Activated T-cell treated with anti-CD3 and anti-CD28 coated beads for 48 hours (primary cell): ENCODE data around the gene PALD1.
A peak's percentile ranks its signal among the peaks of the same experiment; 100 is the strongest.

Experiments
- DNase-seq: peaks from one replicate; pipeline ENCODE4 v3.0.0-alpha.2; 2020; ENCODE audit warnings: low read depth

The PALD1 gene

DNA sequence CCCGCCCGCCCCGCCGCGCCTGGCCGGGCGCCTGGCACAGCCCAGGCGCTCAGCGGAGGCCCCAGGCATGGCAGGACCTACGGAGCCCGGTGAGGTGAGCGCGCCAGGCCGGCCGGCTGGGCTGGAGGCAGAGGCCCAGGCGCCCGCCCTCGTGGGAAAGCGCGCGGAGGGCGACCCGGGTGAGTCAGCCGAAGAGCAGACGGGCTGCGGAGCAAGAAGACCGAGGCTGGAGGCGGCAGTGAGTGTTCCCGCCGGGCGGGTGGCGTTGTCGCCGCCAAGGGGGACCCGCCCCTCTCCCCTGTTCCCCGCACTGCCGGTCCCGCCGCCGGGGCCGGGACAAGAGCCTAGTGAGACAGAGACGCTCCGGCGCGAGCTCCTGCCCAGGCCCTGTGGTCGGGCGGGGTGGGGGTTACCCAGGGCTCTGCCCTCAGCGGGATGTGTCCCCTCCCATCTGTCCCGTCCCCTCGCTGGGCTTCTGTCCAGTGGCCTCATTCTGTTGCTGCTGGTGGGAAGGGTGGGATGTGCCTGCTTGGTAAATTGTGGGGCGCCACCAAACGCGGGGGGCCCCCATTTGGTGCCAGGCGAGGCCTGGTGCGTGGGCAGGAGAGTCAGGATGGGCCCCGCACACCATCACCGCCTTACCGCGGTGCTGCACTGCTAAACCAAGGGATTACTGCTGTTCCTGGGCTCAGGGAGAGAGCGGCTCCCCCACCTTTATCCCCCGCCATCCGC lies 20.1 kb upstream of the PALD1 start:
- peak; percentile 60 for DNase-seq

DNA sequence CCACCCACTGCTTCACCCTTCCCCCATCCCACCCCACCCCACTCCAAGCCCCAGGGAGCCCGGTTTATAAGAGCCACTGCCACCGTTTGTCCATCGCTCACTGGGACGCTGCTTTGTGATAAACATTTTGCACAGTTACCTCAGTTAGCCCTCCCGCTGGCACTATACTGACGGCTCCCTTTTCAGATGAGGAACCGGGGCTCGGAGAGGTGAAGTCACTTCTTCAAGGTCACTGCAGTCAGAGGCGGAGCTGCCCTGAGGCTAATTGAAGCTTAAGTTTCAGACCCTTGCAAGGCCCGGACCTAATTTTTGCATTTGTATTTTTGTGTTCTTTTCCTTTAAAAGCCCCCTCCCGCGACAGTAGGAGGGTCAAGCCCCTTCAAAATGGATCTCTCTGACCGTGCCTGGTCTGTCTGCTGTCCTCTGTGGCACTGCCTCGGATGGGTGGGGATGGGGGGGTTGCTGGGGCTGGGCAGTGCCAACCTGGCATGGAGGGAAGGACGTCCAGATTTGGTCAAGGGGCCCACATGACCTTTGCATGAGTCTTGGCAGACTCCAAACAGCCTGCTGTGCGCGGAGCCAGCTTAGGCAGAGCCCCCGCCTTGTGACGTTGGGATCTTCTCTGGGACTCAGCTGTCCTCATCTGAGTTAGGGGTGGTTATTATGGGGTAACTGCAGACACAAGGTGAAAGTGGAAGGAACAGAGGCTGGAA lies 19.4 kb upstream of the PALD1 start:
- DNase-seq = no peak

GRCh38 chr10:70459774-70460490 lies 18.6 kb upstream of the PALD1 start:
- DNase-seq = no peak

DNA sequence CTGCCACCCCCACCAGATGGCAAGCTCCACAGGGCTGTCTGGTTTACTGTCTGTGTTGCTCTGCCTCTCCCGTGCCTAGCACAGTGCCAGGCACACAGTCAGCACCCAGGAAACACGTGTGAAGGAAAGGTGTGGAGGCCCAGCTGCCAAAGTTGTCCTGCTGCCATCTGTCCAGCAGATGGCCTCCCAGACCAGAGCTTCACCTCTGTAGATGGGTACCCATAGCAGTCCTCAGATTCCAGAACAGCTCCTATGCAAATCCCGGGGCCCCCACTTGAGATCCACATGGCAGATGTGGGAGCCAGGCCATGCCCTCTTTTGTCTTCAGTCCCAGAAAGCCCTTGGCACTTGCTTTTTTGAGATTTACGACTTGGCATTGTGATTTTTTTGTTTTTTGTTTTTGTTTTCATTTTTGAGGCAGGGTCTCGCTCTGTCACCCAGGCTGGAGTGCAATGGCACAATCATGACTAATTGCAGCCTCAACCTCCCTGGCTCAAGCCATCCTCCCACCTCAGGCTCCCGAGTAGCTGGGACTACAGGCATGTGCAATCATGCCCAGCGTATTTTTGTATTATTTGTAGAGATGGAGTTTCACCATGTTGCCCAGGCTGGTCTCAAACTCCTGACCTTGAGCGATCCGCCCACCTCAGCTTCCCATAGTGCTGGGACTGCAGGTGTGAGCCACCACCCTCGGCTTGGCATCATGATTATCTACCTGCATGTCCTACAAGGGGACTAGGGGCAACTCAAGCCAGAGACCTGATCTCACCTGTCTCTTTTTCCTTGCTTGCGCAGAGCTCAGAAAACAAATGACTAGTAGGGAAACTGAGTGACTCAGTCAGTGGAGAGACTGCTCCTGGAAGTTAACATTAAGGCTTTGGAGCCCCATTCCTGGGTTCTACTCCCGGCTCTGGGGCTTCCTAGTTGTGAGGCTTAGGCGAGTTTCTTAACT lies 16.9 kb upstream of the PALD1 start:
- no peak for DNase-seq

DNA sequence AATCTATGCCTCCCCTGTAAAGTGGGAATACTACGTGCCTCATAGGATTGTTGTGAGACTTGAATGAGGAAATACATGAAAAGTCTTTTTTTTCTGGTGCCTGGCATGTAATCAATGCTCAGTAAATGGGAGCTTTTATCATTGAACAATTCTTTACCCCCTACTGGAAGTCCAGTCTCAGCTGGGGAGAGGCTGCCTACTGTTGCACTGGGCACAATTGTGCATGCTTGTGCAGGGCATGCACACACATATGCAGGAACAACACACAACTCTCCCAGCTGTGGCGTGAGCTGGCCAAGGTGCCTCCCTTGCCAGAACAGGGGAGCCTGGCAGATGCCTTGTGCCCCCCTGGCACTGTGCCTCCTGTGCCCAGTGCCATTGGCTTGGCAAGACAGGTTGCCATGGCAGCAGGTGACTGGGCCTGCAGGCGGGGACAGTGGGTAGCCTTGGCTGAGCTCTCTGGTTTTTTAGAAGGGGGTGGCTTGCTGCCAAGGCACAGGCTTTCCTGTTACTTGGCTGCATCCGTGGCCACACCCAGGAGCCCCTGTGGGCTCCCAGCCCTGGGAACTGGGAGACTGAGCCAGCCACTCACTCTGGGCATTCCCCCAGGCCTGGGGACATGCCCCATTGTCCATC lies 16.1 kb upstream of the PALD1 start:
- no peak for DNase-seq

- DNase-seq = no peak
These were observed 13.3 kb upstream of the PALD1 start for GRCh38 chr10:70465278-70465677.

DNA sequence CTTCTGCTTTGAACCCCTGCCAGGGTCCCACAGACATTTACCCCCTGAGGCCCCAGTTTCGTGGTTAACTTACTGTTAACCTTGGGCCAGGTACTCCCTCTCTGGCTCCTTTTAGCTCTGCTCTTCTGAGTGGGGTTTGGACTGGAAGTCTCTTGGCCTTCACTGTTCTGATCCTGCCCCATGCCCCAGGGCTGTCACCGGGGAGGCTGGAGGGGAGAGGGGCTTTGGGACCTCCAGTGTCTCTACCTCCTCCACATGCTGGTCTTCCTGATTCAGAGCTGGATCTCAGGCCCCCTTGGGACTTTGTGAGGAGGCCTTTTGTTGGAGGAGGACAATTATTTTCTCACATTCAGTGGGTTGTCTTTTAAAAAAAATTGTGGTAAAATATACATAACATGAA lies 12.7 kb upstream of the PALD1 start:
- DNase-seq = no peak

- no peak for DNase-seq
These were observed 11.6 kb upstream of the PALD1 start for GRCh38 chr10:70466951-70467350.

- no peak for DNase-seq
These were observed 5.6 kb upstream of the PALD1 start for GRCh38 chr10:70472799-70473454.

DNA sequence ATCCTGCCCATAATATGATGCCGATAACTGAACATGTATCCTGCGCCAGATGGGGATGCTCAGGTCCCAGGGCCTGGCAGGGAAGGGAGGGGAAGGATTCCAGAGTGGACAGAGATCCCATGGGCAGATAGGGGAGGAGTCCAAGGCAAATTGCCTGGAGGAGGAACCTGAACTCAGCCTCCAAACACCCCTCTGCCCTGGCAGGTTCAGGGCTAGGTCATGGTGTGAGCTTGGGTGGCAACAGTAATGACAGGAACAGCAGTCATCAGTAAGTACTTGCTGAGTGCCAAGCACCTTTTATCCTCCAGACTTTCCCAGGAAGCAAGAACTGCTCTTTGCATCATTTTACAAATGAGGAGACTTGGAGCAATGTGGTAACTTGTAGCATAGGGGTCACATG lies 3.8 kb upstream of the PALD1 start:
- no peak for DNase-seq

DNA sequence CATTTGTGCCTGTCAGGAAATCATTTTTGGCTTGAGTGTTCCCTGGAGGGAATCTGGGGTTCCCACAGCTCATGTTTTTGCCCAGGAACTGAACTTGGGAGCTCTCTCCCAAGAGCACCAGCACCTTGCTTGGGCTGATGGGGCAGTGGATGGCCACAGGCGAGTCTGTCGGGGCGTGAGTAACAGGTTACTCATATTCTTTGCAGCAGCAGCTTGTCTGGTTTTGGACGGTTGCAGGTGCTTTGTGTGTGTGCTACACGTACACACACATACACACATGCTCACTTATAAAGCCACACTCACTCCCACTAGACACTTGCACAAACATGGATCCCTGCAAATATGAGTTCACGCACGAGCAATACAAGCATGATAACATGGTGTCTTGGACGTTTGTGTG lies 2.9 kb upstream of the PALD1 start:
- DNase-seq = no peak

- no peak for DNase-seq
These were observed 2.1 kb upstream of the PALD1 start for GRCh38 chr10:70476249-70477035.

DNA sequence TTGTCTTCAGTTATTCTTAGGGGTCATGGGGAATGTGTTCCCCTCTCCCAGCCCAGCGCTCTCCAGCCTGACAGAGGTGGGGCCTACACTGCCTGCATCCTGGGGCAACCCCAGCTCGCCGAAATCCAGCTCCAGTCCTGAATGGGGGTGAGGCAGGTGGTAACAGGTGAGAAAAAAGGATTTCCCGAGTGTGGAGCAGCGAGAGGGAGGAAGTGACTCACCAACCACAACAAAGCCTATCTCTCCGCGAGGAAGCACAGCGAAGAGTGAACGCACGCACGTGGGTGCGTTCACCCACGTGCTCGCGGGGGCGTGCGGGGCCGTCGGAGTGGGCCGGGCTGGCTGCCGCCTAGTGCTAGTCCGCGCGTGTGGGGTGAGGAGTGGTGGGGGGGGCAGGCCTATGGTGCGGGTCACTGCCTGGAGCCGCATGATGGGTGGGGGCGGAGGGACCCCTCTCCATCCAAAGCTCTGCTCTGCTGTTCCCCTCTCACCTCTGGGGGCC lies 855 bp upstream of the PALD1 start:
- peak; percentile 61 for DNase-seq

GRCh38 chr10:70479165-70479581 lies 606 bp downstream of the PALD1 start:
- DNase-seq = no peak

DNA sequence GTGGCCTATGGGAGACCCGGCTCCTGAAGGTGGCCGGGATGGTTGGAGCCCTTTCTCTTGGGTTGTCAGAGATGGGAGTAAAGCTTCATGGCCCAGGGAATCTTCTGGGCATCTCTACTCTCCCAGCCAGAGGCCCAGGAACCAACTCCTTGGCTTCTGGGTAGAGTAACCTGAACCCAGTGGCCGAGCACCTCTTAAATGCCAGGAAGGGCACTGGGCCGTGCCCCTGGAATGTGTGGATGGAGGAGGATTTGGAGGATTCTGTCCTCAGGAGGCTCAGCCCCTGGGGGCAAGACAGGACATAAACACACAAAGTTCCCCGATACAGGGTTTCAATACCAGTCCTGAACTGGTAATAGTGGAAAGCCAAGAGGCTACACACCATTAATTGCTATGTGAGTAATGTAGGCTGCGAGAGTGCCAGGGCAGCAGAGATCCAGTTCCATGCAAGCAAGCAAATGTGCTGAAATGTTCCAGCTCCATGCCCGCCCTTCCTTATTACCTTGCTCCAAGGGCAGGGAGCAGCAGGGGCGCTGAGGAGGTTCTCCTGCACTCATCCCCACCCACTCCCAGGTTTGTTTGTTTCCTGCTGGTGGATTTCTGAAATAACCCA lies 1.2 kb downstream of the PALD1 start:
- no peak for DNase-seq

- no peak for DNase-seq
These were observed 1.8 kb downstream of the PALD1 start for GRCh38 chr10:70480239-70480861.

DNA sequence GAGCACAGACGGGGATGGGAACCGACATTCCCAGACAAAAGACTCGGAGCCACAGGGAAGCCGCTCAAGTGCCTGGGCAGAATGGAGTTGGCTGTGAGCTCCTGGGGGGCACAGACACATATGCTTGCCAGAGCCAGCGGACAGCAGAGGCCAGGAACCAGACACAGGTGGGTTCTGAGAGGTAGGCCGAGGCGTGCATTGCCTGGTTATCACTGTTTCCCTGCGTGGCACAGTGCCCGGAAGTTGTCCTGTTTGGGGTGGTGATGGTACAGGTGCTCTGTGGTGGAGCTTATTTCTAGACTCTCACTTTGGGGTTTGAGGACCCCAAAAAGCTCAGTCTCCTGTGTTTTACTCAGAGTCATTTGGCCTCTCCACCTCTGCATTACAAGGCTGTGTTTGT lies 2.5 kb downstream of the PALD1 start:
- no peak for DNase-seq

GRCh38 chr10:70481831-70482530 lies 3.4 kb downstream of the PALD1 start:
- DNase-seq = no peak
